A549 (cell line): ENCODE measurements around the gene EXOC4. TPM values are rescaled to one million over a fixed set of nuclear protein-coding genes. Genes with fewer than 3 reads are reported as not detected.

ENCODE experiments used
- ATAC-seq, 2 experiments: fragments of 200-7000 bp in 1 of 2; fragments of >200 bp in 1 of 2; cut with Nextera tagmentation in 1 of 2; cut with Tn5 transposase in 1 of 2; 3 replicates each; pipeline versions ENCODE4 v1.8.0 to v1.9.1; 2018 to 2020; ENCODE audit warnings: mild to moderate bottlenecking in 1 of 2, moderate library complexity in 1 of 2
- CTCF ChIA-PET: fragments of 300-600 bp; sonication (Branson Sonifier 250); formaldehyde crosslinking; extraction: SDS; loops from one replicate; lab custom pipeline; 2021; ENCODE audit warnings: antibody characterized with exemption, inconsistent platforms; lab: Yijun Ruan, JAX
- POLR2A ChIA-PET: fragments of 350-600 bp; formaldehyde crosslinking; extraction: SDS; loops from one replicate; lab custom pipeline; 2021; ENCODE audit warnings: antibody characterized with exemption, inconsistent platforms; lab: Yijun Ruan, JAX
- DNase-seq, 2 experiments: peaks; one replicate each; pipeline versions ENCODE4 v3.0.0 to v3.0.0-alpha.2; 2011 to 2016; ENCODE audit warnings: low read depth in 1 of 2, low spot score in 1 of 2
- FAIRE-seq: peaks from 2 replicates; lab custom pipeline; 2011; peaks lifted over from hg19 to GRCh38; lab: Jason Lieb, UNC
- H3K27ac ChIP-seq, 2 experiments: fragments of >200 bp; sonication (Bioruptor Twin); formaldehyde crosslinking; 3 replicates each; pipeline ENCODE4 v1.5.1; 2016 to 2017
- H3K4me1 ChIP-seq: fragments of >200 bp; sonication (Bioruptor Twin); formaldehyde crosslinking; 3 replicates; pipeline ENCODE4 v1.6.1; 2016
- H3K4me2 ChIP-seq: fragments of >200 bp; sonication (Bioruptor Twin); formaldehyde crosslinking; 3 replicates; pipeline ENCODE4 v1.6.1; 2016
- H3K4me3 ChIP-seq: fragments of >200 bp; sonication (Bioruptor Twin); formaldehyde crosslinking; 3 replicates; pipeline ENCODE4 v1.5.1; 2016
- H3K9me3 ChIP-seq: fragments of >200 bp; sonication (Bioruptor Twin); formaldehyde crosslinking; 3 replicates; pipeline ENCODE4 v1.6.1; 2016
- CBX8 ChIP-seq: fragments of 200-600 bp; sonication (generic); IDR thresholded peaks from 2 replicates; pipeline ENCODE4 v1.6.1; 2016
- CHD4 ChIP-seq: fragments of 200-600 bp; sonication (generic); IDR thresholded peaks from 2 replicates; pipeline ENCODE4 v1.6.1; 2016; ENCODE audit warnings: antibody characterized with exemption, mild to moderate bottlenecking, borderline replicate concordance
- ESRRA ChIP-seq: fragments of 150-350 bp; IDR thresholded peaks from 2 replicates; pipeline ENCODE4 v1.6.1; 2014; ENCODE audit warnings: mild to moderate bottlenecking, low read length, borderline replicate concordance
- HDAC2 ChIP-seq: fragments of 200-600 bp; sonication (generic); IDR thresholded peaks from 2 replicates; pipeline ENCODE4 v1.6.1; 2016
- HOXA7 ChIP-seq: fragments of 250-450 bp; sonication (Bioruptor Pico); IDR thresholded peaks from 2 replicates; pipeline ENCODE4 v1.5.0; 2020; ENCODE audit warnings: mild to moderate bottlenecking, moderate library complexity
- MAZ ChIP-seq: fragments of 150-350 bp; IDR thresholded peaks from 2 replicates; pipeline ENCODE4 v1.6.1; 2014; ENCODE audit warnings: antibody characterized with exemption, low read depth, low read length, borderline replicate concordance
- NPAS2 ChIP-seq: fragments of 250-450 bp; sonication (Bioruptor Pico); IDR thresholded peaks from 2 replicates; pipeline ENCODE4 v1.8.0; 2022; ENCODE audit warnings: mild to moderate bottlenecking, moderate library complexity, borderline replicate concordance
- PHF8 ChIP-seq: fragments of 200-600 bp; sonication (generic); IDR thresholded peaks from 2 replicates; pipeline ENCODE4 v1.6.1; 2016; ENCODE audit warnings: low read depth, mild to moderate bottlenecking, antibody characterized with exemption, moderate library complexity, borderline replicate concordance
- RAD21 ChIP-seq, 2 experiments: fragments of >200 bp in 1 of 2; sonication (Bioruptor Twin) in 1 of 2; formaldehyde crosslinking in 1 of 2; IDR thresholded peaks in 1 of 2; conservative IDR thresholded peaks in 1 of 2; 2 replicates in 1 of 2; 3 replicates in 1 of 2; pipeline ENCODE4 v1.6.1; 2012 to 2018; ENCODE audit warnings: inconsistent platforms in 1 of 2
- RARB ChIP-seq: fragments of 250-450 bp; sonication (Bioruptor Pico); IDR thresholded peaks from 2 replicates; pipeline ENCODE4 v1.8.0; 2021; ENCODE audit warnings: mild to moderate bottlenecking, moderate library complexity
- RCOR1 ChIP-seq: fragments of 150-350 bp; IDR thresholded peaks from 2 replicates; pipeline ENCODE4 v1.6.1; 2014; ENCODE audit warnings: antibody characterized with exemption, low read length, low read depth
- TFCP2L1 ChIP-seq: fragments of 250-450 bp; sonication (Bioruptor Pico); IDR thresholded peaks from 2 replicates; pipeline ENCODE4 v1.5.0; 2021; ENCODE audit warnings: mild to moderate bottlenecking
- ZC3H11A ChIP-seq: fragments of 450-650 bp; IDR thresholded peaks from 2 replicates; pipeline ENCODE4 v1.6.1; 2014; ENCODE audit warnings: antibody characterized with exemption, mild to moderate bottlenecking
- ZSCAN20 ChIP-seq: fragments of 250-450 bp; sonication (Bioruptor Pico); IDR thresholded peaks from 2 replicates; pipeline ENCODE4 v1.8.0; 2022; ENCODE audit warnings: mild to moderate bottlenecking, moderate library complexity
- WGBS: methylation state at CpG from one replicate; pipeline ENCODE4 v1.1.6; 2017; ENCODE audit errors: missing lambda C conversion rate; 5-methylcytosine and 5-hydroxymethylcytosine counted together
- polyA plus RNA-seq, 4 experiments: library from polyadenylated mRNA; depleted of rRNA in 3 of 4; stranded (reverse); fragments of >200 nt; fragmentation: RNase III in 1 of 4; extraction: RNeasy Plus Mini Kit Qiagen cat#74134 plus additional on column Dnase treatment in 1 of 4; gene quantifications; 2 replicates in 3 of 4; 3 replicates in 1 of 4; pipeline ENCODE4 v1.2.3, GENCODE V29; 2011 to 2017
- TF ChIP-seq, protein P1 (sequence below): fragments of 250-450 bp; sonication (Bioruptor Pico); IDR thresholded peaks from 2 replicates; pipeline ENCODE4 v1.5.0; 2021; ENCODE audit warnings: mild to moderate bottlenecking, moderate library complexity, borderline replicate concordance
- TF ChIP-seq, protein P2 (sequence below): fragments of 150-350 bp; IDR thresholded peaks from 2 replicates; pipeline ENCODE4 v1.6.1; 2014; ENCODE audit warnings: low read depth, mild to moderate bottlenecking, low read length
- TF ChIP-seq, protein P3 (sequence below): fragments of >200 bp; sonication (Bioruptor Twin); formaldehyde crosslinking; IDR thresholded peaks from 2 replicates; pipeline ENCODE4 v1.6.1; 2016
- TF ChIP-seq, protein P4 (sequence below): IDR thresholded peaks from 2 replicates; pipeline ENCODE4 v1.6.1; 2012; ENCODE audit warnings: low read depth, borderline replicate concordance
- TF ChIP-seq, protein P5 (sequence below): fragments of 200-600 bp; sonication (generic); IDR thresholded peaks from 2 replicates; pipeline ENCODE4 v1.6.1; 2016; ENCODE audit warnings: antibody characterized with exemption, mild to moderate bottlenecking, moderate library complexity

Gene EXOC4
- polyA plus RNA-seq, 2 of the 4 experiments (the other 2 are of a cell fraction), result 33.4 to 73.1 TPM

DNA sequence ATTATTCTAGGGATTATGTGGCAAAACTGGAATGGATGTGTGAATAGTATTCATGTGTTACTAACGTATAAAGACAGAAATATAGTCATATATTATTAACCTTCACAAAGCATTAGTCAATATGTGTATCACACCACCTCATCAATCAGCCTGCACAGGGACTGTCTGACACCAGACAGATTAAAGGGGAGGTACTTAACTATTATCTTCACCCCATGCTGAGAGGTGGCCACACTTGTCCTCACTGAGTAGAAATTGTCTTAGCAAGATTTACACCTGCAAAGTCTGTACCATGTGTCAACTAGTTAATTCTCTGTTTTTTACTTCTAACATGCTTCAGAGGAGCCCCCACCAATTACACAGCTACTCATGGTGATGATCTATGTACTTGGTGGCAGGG is 727.9 kb downstream of the EXOC4 start:
- CTCF ChIA-PET, result interaction anchor here (1.0 kb wide), 1 partner anchor 439 kb away, joined by 3 read pairs; no protein-coding TSS in a partner anchor
- FAIRE-seq (no peak), ATAC-seq (no peak), DNase-seq (no peak)
- no peak for TF ChIP-seq CHD4
- TF ChIP-seq, protein P1, sequence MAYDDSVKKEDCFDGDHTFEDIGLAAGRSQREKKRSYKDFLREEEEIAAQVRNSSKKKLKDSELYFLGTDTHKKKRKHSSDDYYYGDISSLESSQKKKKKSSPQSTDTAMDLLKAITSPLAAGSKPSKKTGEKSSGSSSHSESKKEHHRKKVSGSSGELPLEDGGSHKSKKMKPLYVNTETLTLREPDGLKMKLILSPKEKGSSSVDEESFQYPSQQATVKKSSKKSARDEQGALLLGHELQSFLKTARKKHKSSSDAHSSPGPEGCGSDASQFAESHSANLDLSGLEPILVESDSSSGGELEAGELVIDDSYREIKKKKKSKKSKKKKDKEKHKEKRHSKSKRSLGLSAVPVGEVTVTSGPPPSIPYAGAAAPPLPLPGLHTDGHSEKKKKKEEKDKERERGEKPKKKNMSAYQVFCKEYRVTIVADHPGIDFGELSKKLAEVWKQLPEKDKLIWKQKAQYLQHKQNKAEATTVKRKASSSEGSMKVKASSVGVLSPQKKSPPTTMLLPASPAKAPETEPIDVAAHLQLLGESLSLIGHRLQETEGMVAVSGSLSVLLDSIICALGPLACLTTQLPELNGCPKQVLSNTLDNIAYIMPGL, result no peak
- no peak for TF ChIP-seq ESRRA
- no peak for TF ChIP-seq RCOR1
- TF ChIP-seq ZSCAN20 (CRISPR knock-in tag), result no peak
- TF ChIP-seq MAZ, result no peak
- TF ChIP-seq, protein P2, sequence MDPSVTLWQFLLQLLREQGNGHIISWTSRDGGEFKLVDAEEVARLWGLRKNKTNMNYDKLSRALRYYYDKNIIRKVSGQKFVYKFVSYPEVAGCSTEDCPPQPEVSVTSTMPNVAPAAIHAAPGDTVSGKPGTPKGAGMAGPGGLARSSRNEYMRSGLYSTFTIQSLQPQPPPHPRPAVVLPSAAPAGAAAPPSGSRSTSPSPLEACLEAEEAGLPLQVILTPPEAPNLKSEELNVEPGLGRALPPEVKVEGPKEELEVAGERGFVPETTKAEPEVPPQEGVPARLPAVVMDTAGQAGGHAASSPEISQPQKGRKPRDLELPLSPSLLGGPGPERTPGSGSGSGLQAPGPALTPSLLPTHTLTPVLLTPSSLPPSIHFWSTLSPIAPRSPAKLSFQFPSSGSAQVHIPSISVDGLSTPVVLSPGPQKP, result no peak
- no peak for TF ChIP-seq ZC3H11A
- TF ChIP-seq HOXA7 (CRISPR knock-in tag), result no peak
- TF ChIP-seq, protein P3, sequence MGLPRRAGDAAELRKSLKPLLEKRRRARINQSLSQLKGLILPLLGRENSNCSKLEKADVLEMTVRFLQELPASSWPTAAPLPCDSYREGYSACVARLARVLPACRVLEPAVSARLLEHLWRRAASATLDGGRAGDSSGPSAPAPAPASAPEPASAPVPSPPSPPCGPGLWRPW, result no peak
- no peak for TF ChIP-seq RARB
- no peak for TF ChIP-seq PHF8
- TF ChIP-seq, protein P4, sequence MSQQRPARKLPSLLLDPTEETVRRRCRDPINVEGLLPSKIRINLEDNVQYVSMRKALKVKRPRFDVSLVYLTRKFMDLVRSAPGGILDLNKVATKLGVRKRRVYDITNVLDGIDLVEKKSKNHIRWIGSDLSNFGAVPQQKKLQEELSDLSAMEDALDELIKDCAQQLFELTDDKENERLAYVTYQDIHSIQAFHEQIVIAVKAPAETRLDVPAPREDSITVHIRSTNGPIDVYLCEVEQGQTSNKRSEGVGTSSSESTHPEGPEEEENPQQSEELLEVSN, result no peak
- TF ChIP-seq RAD21 (conservative IDR thresholded peaks at IDR 0.05 in 1 of 2, IDR thresholded peaks at IDR 0.05 in 1 of 2), result no peak
- TF ChIP-seq, protein P5, sequence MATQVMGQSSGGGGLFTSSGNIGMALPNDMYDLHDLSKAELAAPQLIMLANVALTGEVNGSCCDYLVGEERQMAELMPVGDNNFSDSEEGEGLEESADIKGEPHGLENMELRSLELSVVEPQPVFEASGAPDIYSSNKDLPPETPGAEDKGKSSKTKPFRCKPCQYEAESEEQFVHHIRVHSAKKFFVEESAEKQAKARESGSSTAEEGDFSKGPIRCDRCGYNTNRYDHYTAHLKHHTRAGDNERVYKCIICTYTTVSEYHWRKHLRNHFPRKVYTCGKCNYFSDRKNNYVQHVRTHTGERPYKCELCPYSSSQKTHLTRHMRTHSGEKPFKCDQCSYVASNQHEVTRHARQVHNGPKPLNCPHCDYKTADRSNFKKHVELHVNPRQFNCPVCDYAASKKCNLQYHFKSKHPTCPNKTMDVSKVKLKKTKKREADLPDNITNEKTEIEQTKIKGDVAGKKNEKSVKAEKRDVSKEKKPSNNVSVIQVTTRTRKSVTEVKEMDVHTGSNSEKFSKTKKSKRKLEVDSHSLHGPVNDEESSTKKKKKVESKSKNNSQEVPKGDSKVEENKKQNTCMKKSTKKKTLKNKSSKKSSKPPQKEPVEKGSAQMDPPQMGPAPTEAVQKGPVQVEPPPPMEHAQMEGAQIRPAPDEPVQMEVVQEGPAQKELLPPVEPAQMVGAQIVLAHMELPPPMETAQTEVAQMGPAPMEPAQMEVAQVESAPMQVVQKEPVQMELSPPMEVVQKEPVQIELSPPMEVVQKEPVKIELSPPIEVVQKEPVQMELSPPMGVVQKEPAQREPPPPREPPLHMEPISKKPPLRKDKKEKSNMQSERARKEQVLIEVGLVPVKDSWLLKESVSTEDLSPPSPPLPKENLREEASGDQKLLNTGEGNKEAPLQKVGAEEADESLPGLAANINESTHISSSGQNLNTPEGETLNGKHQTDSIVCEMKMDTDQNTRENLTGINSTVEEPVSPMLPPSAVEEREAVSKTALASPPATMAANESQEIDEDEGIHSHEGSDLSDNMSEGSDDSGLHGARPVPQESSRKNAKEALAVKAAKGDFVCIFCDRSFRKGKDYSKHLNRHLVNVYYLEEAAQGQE, result no peak
- TF ChIP-seq HDAC2, result no peak
- no peak for TF ChIP-seq TFCP2L1 (CRISPR knock-in tag)
- TF ChIP-seq NPAS2 (CRISPR knock-in tag), result no peak
- no peak for TF ChIP-seq CBX8
- no peak overlapping the region for H3K4me2 ChIP-seq
- 98% methylated on average over 1 of the region's 1 CpG for WGBS
- H3K27ac ChIP-seq, result no peak overlapping the region
- POLR2A ChIA-PET, result no interaction called here
- H3K4me1 ChIP-seq, result no peaks in the 10 kb centered on the region
- no peak overlapping the region for H3K4me3 ChIP-seq
- H3K9me3 ChIP-seq, result no peaks in the 10 kb centered on the region
